HepG2 (cell line): ENCODE data around the gene VWA1. TPM values are rescaled to one million over a fixed set of nuclear protein-coding genes. Genes with fewer than 3 reads are reported as not detected.

ENCODE experiments used
- FOXP1 ChIP-seq, 2 experiments: fragments of 450-650 bp in 1 of 2; IDR thresholded peaks; 2 replicates each; pipeline ENCODE4 v1.6.1; 2017 to 2018; ENCODE audit warnings: antibody characterized with exemption in 1 of 2
- MED1 ChIP-seq: sonication (generic); formaldehyde crosslinking; IDR thresholded peaks from 2 replicates; pipeline ENCODE4 v1.4.0; 2020; ENCODE audit warnings: missing genetic modification reagents
- RXRA ChIP-seq: sonication (generic); formaldehyde crosslinking; IDR thresholded peaks from 2 replicates; pipeline ENCODE4 v1.5.1; 2020; ENCODE audit warnings: missing genetic modification reagents
- SKI ChIP-seq: fragments of 450-650 bp; IDR thresholded peaks from one replicate; pipeline ENCODE4 v1.6.1; 2018; ENCODE audit warnings: mild to moderate bottlenecking; ENCODE audit not compliant: partially characterized antibody
- TOE1 ChIP-seq: sonication (generic); formaldehyde crosslinking; IDR thresholded peaks from 2 replicates; pipeline ENCODE4 v1.4.0; 2020; ENCODE audit warnings: mild to moderate bottlenecking, missing genetic modification reagents
- ZBTB33 ChIP-seq: sonication (generic); formaldehyde crosslinking; IDR thresholded peaks from 2 replicates; pipeline ENCODE4 v1.4.0; 2020; ENCODE audit warnings: missing genetic modification reagents
- ZGPAT ChIP-seq: IDR thresholded peaks from 2 replicates; pipeline ENCODE4 v1.6.1; 2016; ENCODE audit warnings: mild to moderate bottlenecking
- ZNF224 ChIP-seq: sonication (generic); formaldehyde crosslinking; IDR thresholded peaks from 2 replicates; pipeline ENCODE4 v1.5.0; 2020; ENCODE audit warnings: mild to moderate bottlenecking, missing genetic modification reagents
- ZNF567 ChIP-seq: sonication (generic); formaldehyde crosslinking; IDR thresholded peaks from 2 replicates; pipeline ENCODE4 v1.8.1; 2023; ENCODE audit warnings: mild to moderate bottlenecking, missing genetic modification reagents, borderline replicate concordance
- ZNF580 ChIP-seq: IDR thresholded peaks from 2 replicates; pipeline ENCODE4 v1.6.1; 2016; ENCODE audit warnings: low read depth, borderline replicate concordance
- ZNF761 ChIP-seq: sonication (generic); formaldehyde crosslinking; conservative IDR thresholded peaks from 2 replicates; pipeline ENCODE4 v1.4.0; 2020; ENCODE audit warnings: mild to moderate bottlenecking, missing genetic modification reagents
- polyA plus RNA-seq, 8 experiments: library from polyadenylated mRNA; depleted of rRNA in 3 of 8; stranded (reverse) in 7 of 8; unstranded in 1 of 8; fragments of >200 nt; fragmentation: Illumina TruSeq in 4 of 8; extraction: Trizol in 4 of 8; gene quantifications; 2 replicates each; pipeline versions ENCODE4 v1.2.1 to v1.2.3, GENCODE V29; 2011 to 2016; ENCODE audit warnings: low read depth in 4 of 8, missing spikeins in 1 of 8, mixed read lengths in 1 of 8; ENCODE audit not compliant: insufficient read depth in 1 of 8
- total RNA-seq, 5 experiments: library from RNA; depleted of rRNA; stranded (reverse); fragments of >200 nt; fragmentation: Illumina TruSeq; extraction: Trizol; gene quantifications; 2 replicates each; pipeline ENCODE4 v1.2.3, GENCODE V29; 2016; ENCODE audit warnings: low read depth in 1 of 5
- TF ChIP-seq, protein P1 (sequence below): sonication (generic); formaldehyde crosslinking; IDR thresholded peaks from 2 replicates; pipeline ENCODE4 v1.4.0; 2020; ENCODE audit warnings: missing genetic modification reagents
- TF ChIP-seq, protein P2 (sequence below): sonication (generic); formaldehyde crosslinking; IDR thresholded peaks from 2 replicates; pipeline ENCODE4 v1.4.0; 2020; ENCODE audit warnings: missing genetic modification reagents, borderline replicate concordance
- TF ChIP-seq, protein P3 (sequence below), 2 experiments: IDR thresholded peaks; 2 replicates each; pipeline ENCODE4 v1.6.1; 2011 to 2012; ENCODE audit warnings: low read length in 2 of 2, borderline replicate concordance in 1 of 2, low read depth in 1 of 2, mild to moderate bottlenecking in 1 of 2, moderate library complexity in 1 of 2

The VWA1 gene
- total and polyA plus RNA-seq, 2 of the 13 experiments (the other 11 are each of a cell fraction or from before 2014, with no cell fraction given): 40.9 to 57.5 TPM

GRCh38 chr1:1432951-1433803 is 2.3 kb upstream of the VWA1 start (continued):
- TF ChIP-seq, protein P1, sequence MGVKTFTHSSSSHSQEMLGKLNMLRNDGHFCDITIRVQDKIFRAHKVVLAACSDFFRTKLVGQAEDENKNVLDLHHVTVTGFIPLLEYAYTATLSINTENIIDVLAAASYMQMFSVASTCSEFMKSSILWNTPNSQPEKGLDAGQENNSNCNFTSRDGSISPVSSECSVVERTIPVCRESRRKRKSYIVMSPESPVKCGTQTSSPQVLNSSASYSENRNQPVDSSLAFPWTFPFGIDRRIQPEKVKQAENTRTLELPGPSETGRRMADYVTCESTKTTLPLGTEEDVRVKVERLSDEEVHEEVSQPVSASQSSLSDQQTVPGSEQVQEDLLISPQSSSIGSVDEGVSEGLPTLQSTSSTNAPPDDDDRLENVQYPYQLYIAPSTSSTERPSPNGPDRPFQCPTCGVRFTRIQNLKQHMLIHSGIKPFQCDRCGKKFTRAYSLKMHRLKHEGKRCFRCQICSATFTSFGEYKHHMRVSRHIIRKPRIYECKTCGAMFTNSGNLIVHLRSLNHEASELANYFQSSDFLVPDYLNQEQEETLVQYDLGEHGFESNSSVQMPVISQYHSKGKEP (CRISPR knock-in tag): no peak
- TF ChIP-seq, protein P2, sequence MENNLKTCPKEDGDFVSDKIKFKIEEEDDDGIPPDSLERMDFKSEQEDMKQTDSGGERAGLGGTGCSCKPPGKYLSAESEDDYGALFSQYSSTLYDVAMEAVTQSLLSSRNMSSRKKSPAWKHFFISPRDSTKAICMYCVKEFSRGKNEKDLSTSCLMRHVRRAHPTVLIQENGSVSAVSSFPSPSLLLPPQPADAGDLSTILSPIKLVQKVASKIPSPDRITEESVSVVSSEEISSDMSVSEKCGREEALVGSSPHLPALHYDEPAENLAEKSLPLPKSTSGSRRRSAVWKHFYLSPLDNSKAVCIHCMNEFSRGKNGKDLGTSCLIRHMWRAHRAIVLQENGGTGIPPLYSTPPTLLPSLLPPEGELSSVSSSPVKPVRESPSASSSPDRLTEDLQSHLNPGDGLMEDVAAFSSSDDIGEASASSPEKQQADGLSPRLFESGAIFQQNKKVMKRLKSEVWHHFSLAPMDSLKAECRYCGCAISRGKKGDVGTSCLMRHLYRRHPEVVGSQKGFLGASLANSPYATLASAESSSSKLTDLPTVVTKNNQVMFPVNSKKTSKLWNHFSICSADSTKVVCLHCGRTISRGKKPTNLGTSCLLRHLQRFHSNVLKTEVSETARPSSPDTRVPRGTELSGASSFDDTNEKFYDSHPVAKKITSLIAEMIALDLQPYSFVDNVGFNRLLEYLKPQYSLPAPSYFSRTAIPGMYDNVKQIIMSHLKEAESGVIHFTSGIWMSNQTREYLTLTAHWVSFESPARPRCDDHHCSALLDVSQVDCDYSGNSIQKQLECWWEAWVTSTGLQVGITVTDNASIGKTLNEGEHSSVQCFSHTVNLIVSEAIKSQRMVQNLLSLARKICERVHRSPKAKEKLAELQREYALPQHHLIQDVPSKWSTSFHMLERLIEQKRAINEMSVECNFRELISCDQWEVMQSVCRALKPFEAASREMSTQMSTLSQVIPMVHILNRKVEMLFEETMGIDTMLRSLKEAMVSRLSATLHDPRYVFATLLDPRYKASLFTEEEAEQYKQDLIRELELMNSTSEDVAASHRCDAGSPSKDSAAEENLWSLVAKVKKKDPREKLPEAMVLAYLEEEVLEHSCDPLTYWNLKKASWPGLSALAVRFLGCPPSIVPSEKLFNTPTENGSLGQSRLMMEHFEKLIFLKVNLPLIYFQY: peak; percentile 11; the same call in 1 of the 2 replicates
- TF ChIP-seq ZNF580 (CRISPR knock-in tag) (peak; percentile 93; the same call in 1 of the 2 replicates), SKI (peak; percentile 90), ZNF761 (CRISPR knock-in tag) (peak; percentile 73), FOXP1 (IDR thresholded peaks at IDR 0.05) (no peak), FOXP1 (CRISPR knock-in tag; IDR thresholded peaks at IDR 0.05) (peak; percentile 55), MED1 (CRISPR knock-in tag) (peak; percentile 90), RXRA (CRISPR knock-in tag) (peak; percentile 99), ZGPAT (CRISPR knock-in tag) (peak; percentile 93), ZNF567 (CRISPR knock-in tag) (no peak), TOE1 (CRISPR knock-in tag) (no peak), ZBTB33 (CRISPR knock-in tag) (no peak), ZNF224 (no peak)
- TF ChIP-seq, protein P3, sequence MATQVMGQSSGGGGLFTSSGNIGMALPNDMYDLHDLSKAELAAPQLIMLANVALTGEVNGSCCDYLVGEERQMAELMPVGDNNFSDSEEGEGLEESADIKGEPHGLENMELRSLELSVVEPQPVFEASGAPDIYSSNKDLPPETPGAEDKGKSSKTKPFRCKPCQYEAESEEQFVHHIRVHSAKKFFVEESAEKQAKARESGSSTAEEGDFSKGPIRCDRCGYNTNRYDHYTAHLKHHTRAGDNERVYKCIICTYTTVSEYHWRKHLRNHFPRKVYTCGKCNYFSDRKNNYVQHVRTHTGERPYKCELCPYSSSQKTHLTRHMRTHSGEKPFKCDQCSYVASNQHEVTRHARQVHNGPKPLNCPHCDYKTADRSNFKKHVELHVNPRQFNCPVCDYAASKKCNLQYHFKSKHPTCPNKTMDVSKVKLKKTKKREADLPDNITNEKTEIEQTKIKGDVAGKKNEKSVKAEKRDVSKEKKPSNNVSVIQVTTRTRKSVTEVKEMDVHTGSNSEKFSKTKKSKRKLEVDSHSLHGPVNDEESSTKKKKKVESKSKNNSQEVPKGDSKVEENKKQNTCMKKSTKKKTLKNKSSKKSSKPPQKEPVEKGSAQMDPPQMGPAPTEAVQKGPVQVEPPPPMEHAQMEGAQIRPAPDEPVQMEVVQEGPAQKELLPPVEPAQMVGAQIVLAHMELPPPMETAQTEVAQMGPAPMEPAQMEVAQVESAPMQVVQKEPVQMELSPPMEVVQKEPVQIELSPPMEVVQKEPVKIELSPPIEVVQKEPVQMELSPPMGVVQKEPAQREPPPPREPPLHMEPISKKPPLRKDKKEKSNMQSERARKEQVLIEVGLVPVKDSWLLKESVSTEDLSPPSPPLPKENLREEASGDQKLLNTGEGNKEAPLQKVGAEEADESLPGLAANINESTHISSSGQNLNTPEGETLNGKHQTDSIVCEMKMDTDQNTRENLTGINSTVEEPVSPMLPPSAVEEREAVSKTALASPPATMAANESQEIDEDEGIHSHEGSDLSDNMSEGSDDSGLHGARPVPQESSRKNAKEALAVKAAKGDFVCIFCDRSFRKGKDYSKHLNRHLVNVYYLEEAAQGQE (IDR thresholded peaks at IDR 0.05; ENCODE audit: borderline replicate concordance in 1 of 2, low read depth in 1 of 2, low read length in 2 of 2): no peak; a peak in 1 of 4 replicates
